GM21576 (cell line): Measurements from ENCODE around the gene OLFML1.
"Not testable (repeated sequence)": the region's sequence is repeated elsewhere in the genome, so short reads cannot be mapped to it uniquely, and the experiment has no call there.

Experiments
- ATAC-seq: cut with Tn5 transposase; IDR thresholded peaks from one replicate; pipeline ENCODE4 v1.9.1; 2021; ENCODE audit warnings: mild to moderate bottlenecking, moderate library complexity; ENCODE audit not compliant: unreplicated experiment

The OLFML1 gene

DNA sequence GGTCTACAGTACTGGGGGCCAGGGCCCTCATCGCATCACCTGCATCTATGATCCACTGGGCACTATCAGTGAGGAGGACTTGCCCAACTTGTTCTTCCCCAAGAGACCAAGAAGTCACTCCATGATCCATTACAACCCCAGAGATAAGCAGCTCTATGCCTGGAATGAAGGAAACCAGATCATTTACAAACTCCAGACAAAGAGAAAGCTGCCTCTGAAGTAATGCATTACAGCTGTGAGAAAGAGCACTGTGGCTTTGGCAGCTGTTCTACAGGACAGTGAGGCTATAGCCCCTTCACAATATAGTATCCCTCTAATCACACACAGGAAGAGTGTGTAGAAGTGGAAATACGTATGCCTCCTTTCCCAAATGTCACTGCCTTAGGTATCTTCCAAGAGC lies 24.7 kb downstream of the OLFML1 start:
- ATAC-seq: no peak

DNA sequence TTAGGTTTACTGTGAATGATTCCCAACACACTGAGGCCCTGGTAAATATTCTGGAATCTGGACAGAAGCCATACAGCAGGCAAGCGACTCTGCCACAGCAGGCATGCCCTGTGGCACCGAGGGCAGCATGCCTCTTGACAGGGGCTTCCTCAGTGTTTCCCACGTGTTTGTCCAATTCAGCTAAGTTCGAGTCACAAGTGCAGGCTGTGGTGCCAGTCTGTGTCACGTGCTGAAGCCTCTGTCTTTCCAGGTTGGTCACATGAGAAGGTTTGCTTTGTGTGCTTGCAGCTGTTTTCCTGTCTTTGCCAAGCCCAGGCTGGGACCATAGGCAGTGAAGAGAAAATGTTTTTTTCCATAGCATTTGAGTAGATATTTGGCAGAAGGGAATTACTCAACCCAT lies 26.1 kb downstream of the OLFML1 start:
- ATAC-seq: no peak

DNA sequence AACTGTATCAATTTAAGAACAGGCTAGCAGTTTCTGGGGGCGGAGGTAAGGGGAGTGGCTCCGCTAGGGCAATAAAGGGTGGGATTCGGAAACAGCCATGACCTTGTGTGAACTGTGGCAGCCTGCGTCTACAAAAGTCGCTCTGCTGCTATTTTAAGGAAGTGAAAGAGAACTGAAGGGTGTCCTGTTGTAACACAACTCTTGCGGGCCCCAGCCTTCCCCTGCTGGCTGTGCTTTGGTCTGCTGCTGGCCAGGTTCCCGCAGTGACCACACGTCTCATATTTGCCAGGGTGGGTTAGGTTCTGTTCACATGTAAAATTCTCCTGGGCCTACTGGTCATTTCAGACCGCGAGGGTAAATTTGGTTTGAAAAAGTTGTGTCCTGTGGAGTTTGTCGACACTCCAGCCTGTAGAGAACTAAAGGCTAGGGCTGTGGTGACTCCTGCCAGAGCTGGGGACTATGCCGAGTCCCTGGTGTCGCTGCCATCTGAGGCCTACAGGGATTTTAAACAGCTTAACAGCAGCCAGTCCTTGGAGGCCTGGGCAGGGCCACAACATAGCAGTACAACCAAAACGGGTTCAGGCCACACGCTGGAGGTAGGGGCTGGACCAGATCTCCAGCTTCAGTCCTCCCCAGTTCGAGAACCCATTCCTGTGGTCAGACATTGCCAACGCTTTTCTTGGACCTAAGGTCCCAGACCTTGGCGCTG lies 27.4 kb downstream of the OLFML1 start:
- ATAC-seq: peak; percentile 71

DNA sequence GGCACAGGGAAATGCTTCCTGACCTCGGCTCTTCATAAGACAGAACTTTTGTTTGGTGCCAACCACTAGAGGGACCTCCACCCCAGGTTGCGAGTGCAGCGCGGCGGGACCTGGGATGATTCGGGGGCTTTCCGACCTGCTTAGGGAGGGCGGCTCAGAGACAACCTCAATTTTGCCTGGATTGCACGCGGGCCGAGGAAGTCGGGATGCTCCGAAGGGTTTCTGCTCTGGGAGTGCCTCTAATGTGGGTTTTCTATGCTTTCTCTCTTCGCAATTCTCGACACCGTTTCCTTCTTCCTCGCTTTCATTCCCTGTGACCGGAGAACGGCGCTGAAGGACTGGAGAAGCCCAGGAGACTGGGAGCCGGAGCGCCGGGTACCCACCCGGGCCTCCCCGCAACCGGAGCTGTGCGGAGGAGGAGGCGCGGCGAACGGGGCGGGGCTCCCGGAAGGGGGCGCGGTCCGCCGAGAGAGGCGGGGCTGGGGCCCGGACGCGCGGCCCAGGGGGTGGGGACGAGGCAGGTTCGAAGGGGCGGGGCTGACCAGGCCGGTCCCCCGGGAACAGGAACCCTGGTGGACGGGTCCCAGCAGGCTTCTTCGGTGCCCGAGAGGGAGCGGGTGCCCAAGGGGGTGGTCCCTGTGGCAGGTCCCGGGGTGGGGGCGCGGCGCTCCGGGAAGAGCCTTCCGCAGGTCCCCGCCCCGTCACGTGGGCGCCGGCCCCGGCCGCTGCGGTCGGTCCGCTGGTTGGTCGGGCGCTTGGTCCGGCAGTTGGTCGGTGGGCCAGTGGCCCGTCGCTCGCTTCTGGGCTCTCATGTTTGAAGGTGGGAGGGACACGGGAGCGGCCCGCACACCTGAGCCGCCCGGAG lies 28.2 kb downstream of the OLFML1 start, which contains the start of gene PPFIBP2:
TSS of gene PPFIBP2 (plus strand) at position 766 of the 865 bp plus-strand sequence. CDS start 35,477 bp downstream, outside the sequence.
- peak; percentile 57 for ATAC-seq

DNA sequence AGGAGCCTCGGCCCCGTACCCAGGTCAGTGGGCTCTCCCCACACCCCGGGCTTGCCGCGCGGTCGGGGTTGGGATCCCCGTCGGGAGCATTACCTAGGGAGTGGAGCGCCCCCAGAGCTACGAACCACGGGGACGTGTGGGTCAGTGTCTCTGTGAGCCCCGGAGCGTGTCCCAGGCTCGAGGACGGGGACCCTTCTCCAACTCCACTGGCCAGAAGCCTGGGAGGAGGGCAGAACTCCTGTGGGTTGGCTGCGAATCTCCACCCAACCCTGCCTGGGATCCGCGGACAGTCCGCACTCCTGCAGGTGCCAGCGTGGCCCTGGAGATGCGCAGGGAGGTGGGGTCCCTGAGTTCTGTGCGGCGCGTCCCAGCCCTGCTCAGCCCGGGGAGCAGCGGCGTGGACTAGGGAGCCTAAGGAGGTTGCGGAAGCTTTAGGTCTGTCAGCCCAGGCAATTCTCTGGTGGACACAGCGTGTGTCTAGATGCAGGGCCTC lies 28.8 kb downstream of the OLFML1 start:
- peak; percentile 11 for ATAC-seq

DNA sequence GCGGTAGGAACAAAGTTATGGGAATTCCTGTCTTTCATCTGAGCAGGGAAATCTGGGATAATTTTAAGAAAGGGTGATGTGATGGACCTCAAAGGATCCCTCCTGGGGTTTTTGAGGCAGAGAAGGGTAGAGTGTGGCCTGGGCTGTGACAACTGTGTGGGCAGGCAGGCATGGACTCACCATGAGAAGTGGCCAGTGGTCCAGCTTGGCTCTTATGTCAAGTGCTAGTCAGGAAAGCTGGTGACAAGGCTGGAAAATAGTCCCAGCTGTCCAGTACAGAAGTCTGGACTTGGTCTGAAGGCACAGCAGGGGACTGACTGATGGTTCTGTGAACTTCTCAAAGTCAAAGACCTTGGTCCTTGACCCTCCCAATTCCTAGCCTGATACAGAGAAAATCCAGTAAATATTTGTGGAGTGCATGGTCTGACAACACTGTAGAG lies 30.2 kb downstream of the OLFML1 start:
- ATAC-seq: no peak

DNA sequence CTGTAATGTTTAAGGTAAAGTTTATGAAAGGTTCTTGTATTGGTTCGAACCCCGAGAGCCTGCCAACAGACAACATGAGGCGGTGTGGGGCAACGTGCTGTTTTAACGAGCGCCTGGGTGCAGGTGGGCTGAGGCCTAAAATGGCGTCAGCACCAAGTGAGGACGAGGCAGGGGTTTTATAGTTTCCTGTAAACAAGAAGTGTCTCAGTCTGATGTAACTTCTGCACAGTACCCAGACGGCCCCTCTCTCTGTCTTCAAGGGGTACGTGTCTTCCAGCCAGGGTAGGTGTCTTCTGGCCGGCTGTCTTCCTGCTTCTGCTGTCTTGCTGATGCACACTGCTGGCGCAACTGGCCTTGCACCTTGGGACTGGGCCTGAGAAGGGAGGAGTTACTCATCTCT lies 31.2 kb downstream of the OLFML1 start:
- no peak for ATAC-seq

DNA sequence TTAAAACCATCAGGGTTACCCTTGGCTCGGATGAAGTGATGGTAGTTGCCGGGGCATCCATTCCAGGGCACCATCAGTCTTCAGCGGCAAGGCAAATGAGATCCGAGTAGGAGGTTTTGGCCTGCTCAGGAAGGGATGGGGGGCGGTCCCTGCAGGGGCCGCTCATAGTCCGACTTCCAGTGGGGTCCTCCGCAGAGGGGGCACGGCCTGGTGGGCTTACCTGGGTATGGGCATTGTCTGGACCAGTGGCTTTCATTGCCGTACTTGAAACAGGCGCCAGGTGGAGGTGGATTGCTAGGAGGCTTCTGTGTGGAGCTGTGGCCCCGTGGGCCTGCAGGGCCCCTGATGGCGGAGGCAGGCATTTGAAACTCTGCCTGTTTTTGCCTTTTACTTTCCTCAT lies 32.4 kb downstream of the OLFML1 start:
- not testable (repeated sequence) for ATAC-seq

DNA sequence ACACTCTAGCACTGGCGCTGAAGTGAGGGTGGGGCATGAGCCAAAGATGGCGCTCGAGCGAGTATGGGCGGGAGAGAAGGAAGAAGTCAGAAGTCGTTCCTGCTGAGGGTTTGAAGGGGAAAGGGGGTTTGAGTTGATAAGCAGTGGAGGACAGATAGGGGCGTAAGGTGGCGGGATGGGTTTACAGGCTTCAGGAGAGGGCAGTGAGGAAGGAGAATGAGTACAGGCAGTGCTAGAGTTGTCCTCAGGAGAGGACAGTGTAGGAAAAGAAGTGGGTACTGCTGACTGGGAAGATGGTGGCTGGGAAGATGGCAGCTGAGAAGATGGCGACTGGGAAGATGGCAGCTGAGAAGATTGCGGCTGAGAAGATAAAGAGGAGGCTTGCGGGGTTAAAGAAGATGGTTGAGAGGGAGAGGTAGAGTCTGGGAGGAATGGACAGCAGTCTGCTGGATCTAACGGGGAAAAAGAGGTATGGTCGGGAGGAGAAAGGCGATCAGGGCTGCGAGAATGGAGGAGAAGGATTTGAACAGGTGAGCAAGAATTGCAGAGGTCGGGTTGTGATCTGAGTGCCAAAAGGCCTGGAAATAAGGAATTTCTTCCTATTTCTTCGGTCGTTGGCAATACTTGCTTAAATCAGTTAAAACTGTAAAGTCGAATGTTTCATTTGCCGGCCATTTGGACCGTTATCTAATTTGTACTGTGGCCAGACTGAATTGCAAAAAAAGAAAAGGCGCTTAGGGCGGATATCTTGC lies 33.7 kb downstream of the OLFML1 start:
- no peak for ATAC-seq

DNA sequence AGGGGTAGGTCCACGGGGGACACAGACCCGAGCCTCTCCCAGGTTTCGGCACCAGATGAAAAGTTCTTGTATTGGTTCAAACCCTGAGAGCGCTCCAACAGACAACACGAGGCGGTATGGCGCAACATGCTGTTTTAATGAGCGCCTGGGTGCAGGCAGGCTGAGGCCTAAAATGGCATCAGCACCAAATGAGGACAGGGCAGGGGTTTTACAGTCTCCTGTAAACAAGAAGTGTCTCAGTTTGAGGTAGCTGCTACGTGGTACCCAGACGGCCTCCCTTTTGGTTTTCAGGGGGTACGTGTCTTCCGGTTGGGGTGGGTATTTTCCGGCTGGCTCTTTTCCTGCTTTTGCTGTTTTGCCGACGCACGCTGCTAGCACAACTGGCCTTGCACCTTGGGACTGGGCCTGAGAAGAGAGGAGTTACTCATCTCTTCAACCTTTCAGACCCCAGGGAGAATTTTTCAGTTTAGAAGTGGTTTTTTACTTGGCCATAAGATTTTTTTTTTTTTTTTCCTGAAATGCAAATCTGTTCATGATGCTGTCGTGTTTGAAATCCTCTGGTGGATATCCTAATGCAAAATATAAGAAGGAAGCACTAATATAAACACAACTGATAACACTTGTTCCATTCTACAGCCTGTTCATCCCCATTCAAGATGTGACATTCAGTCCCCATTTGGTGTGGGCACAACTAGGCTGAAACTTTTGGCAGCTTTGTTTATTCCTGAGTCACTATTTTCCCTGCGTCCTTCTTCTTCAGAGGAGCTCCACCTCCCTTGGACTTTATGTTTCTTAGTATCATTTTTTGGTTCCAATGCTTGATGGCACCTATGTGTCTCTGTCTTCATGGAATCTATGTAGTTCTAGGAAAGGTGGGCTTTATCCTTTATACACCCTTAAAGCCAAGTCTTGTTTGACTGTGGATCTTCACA lies 35.0 kb downstream of the OLFML1 start:
- ATAC-seq: peak; percentile 51

DNA sequence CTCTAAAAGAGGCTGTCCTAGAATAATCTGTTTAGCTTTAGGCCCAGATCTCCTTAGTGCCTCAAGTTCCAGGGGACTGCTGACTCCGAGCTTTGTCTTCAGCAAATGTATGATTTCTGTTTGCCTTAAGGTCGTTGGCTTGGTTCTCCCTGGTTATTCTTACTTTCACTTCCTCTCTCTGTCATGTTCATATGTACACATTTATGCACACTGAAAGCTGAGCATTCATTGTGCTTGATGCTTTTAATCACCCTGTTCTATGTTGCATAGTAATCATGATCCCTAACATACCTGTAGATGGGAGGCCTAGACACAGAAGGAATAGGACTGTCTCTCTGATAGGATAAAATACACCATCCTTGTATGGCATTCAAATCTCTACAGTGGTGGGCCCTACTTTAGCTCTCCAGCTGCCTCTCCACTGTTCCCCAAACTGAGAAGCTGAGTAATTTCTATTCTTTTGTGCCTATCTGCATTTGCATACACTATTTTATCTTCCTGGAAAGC lies 35.7 kb downstream of the OLFML1 start:
- ATAC-seq: peak; percentile 79

DNA sequence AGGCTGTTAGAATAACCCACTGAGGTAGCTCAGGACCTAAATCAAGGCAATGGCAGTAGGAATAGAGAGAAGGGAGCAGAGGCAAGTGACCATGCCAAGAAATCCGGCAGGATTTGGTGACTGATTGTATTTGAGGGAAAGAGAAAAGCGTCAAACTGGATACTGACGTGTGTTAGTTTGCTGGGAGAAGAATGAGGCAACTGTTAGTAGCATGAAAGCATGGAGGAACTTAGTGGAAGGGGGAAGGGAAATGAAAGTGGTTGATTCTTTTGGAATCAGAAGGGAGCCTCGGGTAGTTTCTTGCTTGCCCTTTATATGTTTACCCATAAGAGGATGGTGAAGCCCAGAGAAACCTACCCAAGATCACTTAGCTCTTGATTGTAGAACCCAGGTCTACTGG lies 36.8 kb downstream of the OLFML1 start:
- ATAC-seq: no peak

DNA sequence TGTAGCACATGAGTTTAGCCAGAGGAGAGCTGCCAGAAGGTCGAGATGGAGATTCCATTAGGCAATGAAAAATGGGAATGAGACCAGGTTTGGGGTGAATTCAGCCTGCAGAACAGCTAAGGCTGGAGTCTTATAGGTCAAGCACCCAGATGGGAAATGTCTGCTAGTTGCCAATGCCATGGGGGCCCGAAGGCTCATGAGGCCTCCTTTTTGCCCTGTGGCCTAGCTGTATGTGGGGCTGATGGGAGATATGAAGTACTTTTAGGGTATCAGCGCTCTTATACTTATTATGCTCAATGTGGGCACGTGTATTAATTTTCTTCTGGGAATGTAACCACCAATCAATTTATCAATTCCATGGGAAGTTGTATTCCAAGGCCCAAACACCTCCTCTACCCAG lies 37.2 kb downstream of the OLFML1 start:
- no peak for ATAC-seq

DNA sequence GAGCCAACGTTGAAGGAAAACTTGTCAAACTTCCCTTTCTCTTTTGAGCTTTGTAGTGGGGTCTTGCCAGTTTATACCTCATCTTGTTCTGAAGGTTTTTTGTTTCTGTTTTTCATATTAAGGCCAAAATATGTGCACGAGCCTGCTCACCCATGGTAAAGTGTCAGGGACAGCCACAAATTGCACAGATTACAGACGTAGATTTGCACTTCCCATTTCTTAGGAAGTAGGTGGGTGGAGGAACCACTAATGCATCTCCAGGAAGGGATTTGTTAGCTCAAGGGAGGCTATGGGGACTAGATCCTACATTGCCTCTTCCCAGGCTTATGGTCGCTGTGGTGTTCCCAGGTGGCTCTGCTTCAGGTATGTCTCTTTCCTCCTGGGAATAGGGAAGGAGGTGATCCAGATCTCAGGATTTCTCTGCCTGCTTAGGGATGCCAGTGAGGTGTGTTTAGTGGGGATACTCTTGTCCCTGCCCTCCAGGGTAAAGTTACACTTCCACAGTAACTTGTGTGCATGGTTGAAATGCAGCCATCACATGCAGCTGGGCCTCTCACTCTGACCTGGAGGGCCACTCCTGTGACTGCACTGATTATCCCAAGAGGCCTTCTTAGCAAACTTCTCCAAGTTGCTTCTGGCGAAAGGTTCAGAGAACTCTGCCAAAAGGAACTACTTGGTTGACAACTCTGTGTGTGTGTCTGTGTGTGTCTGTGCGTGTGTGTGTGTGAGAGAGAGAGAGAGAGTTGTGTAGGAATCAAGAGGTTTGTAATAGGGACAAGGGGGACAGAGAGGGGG lies 38.3 kb downstream of the OLFML1 start:
- no peak for ATAC-seq

DNA sequence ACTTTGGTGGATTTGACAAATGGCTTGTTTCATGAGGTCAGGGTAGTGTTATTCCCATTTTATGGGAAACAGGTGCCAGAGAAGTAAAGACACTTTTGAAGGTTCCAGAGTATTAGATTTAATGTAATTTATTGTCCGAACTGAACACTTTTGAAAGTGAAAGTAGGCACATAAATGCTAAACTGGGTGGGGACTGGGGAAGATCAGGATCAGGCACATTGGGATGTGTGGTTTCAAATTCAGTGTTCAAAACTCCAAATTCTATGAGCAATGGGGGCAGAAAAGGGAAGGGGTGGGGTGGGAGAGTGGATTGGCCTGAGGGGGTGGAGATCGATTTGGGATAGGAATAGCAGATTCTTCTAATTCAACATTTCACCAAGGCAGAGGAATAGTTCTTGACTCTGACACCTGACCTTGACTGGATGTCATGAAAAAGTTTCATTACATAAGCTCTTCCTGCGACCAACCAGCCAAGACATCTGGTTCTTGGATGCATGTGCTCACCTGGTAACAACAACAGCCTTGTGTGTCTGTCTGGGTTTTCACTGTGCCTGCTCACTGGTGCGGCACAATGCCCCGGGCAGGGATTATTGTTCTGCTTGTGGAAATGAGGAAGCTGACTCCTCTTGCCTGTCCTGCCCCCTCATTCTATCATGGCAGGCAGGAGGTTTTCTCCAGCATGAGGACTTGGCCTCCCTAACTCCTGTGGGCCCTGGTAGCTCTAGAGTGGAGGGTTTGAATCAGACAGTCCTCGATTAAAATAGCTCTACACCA lies 39.3 kb downstream of the OLFML1 start:
- no peak for ATAC-seq

DNA sequence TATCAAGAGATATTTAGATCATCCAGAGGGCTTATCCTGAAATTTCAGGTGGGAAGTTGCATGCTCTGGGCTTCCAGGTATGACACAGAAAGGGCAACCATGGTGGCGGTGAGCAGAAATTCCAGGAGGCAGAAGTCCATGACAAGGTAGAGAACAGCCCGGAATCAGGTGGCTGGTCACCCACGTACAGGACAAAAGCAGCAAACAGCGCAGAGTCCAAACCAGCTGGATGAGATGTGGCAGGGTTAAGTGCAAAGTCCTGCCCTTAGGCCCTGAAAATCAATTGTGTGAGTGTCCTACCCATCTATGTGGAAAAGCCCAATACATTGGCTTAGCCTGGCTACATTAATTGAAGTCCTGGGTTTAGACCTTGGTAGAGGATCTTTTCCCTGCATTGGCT lies 40.1 kb downstream of the OLFML1 start:
- no peak for ATAC-seq

DNA sequence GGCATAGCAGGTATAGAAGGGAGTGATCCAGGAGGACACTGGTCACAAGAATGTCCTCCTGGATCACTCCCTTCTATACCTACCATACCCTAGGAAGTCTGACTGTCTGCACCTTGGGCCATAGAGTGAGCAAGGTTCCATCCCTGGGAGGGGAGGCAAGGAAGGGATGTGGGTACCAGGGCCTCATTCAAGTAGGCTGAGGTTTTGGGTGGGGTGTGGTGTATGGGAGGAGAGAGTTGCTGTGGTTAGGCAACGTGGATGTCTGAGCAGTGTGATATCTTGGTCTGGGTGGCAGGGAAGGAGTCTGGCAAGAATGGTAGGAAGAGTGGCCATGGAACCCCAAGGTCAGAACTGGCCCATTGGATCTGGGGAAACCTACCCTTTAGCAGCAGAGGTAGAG lies 41.7 kb downstream of the OLFML1 start:
- ATAC-seq: no peak

DNA sequence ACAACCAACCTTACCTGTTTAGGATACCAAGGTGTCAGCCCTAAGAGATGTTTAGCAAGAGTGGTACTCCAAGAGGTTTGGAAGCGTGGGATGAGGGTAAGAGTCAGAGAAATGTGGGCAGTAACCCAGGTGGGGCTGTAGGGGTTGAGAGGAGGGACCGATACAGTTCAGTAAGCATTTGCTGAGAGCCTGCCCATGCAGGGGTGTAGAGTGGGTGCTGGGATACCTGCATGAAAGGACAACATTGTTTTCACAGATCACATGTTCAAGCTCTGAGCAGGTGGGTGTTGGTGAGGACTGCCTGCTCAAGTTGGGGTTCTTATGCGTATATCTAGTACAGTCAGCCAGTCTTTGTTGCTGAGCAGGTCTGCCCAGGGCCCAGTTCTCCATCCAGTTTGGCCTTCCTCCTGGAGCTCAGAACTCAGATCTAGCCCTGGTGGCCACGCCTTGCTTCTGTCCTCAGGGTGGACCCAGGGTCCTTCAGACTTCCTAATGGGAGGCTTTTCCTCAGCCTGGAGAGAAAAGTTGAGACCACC lies 43.3 kb downstream of the OLFML1 start:
- no peak for ATAC-seq
